GM12892 (cell line): ENCODE results near the gene AKAP8L.

Experiments used
- POLR2A ChIP-seq: IDR thresholded peaks from 2 replicates; pipeline ENCODE4 v1.6.1; 2011; ENCODE audit warnings: low read depth, low read length, control low read depth
- TAF1 ChIP-seq: IDR thresholded peaks from 2 replicates; pipeline ENCODE4 v1.6.1; 2011; ENCODE audit warnings: low read depth, mild to moderate bottlenecking, control low read depth, low read length, borderline replicate concordance

DNA sequence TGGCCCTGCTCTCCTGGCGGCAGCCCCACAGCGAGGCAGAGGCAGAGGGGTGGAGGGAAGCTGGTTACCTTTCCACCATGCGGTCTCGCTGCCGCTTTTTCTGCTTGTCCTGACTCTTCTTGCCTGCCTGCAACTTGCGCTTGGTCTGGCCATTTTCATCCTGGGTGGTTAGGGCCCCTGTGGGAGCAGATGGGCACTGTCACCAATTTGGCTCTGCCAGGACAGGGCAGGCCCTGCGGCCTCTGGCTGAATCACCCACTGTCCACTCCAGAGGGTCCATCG, 19.6 kb downstream of the AKAP8L start:
- TF ChIP-seq POLR2A (no peak), TAF1 (no peak)
